Measurements from ENCODE around the gene PSMD6. TPM values are rescaled to one million over a fixed set of nuclear protein-coding genes. Genes with fewer than 3 reads are reported as not detected.

PSMD6 gene
- total RNA-seq, 2 experiments from 2014 or later: 81.2 to 86.3 TPM

DNA sequence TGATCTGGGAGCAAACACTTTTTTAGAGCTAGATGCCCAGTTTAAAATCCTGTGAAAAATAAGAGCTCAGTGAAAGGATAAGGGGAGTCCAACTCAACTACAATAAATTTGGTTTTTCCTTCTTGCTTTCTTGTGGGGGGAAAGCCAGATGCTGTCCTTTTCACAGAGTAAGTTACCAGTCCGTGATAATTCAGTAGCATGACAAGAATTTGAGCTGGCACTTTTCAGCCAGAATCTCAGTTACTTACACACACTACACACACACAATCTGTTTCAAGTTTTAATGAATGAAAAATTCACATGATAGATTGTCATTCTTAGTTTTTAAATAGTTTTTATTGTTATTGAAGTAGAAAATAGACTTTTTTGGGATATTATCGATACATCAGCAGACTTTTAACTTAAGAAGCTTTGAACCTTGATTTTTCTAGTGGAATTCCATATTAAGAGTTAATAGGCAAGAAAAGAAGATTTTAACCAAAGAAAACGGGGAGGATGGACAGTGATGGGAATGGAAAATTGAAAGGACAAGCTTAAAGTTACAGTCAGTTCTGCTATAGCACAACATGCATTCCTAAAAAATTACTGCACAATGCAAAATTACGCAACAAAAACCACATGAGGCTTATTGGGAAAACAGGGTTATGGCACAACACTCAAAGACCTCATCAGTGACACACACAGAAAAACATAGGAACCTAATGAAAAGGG, 47.0 kb downstream of the PSMD6 start:
- ATAC-seq (no peak), DNase-seq (no peak)
- no peak overlapping the region for H3K4me3 Mint-ChIP-seq
- ChIA-PET CTCF (interaction anchor here (1.9 to 10.1 kb wide), 3 partner anchors 12 to 47 kb away, joined by 5 to 220 read pairs (median 84); partner anchors contain the start of gene PSMD6), POLR2A (interaction anchor here (0.7 to 4.8 kb wide), 2 partner anchors 8 to 11 kb away, joined by 3 to 55 read pairs; no protein-coding TSS in a partner anchor)
- peaks cover 54% of the 10 kb centered on the region for H3K36me3 Mint-ChIP-seq (ENCODE audit: low read depth)
- peak overlapping the region; percentile 4 for H3K27ac Mint-ChIP-seq
- peaks cover 79% of the 10 kb centered on the region for H3K4me1 Mint-ChIP-seq (ENCODE audit: low read depth)
- no peaks in the 10 kb centered on the region for H3K27me3 Mint-ChIP-seq (ENCODE audit: low read depth)
- H3K9me3 Mint-ChIP-seq (ENCODE audit: insufficient read depth): no peaks in the 10 kb centered on the region

- ChIA-PET POLR2A (interaction anchor here (1.1 to 4.8 kb wide), 2 partner anchors 8 to 64 kb away, joined by 4 to 55 read pairs; partner anchors contain the start of gene SCAANT1), CTCF (interaction anchor here (1.9 to 10.1 kb wide), 3 partner anchors 12 to 48 kb away, joined by 5 to 220 read pairs (median 84); partner anchors contain the start of gene PSMD6)
- DNase-seq (no peak), ATAC-seq (no peak)
- Mint-ChIP-seq H3K27ac (peak overlapping the region; percentile 4), H3K4me3 (no peak overlapping the region), H3K4me1 (ENCODE audit: low read depth) (peaks cover 84% of the 10 kb centered on the region), H3K9me3 (ENCODE audit: insufficient read depth) (no peaks in the 10 kb centered on the region), H3K27me3 (ENCODE audit: low read depth) (no peaks in the 10 kb centered on the region), H3K36me3 (ENCODE audit: low read depth) (peaks cover 50% of the 10 kb centered on the region)
These were observed 47.6 kb downstream of the PSMD6 start for GRCh38 chr3:63975723-63976122.

GRCh38 chr3:63974451-63974850, 48.8 kb downstream of the PSMD6 start:
- ChIA-PET CTCF (interaction anchor here (5.9 to 10.1 kb wide), 2 partner anchors 10 to 18 kb away, joined by 84 to 220 read pairs; no protein-coding TSS in a partner anchor), POLR2A (no interaction called here)
- H3K9me3 Mint-ChIP-seq (ENCODE audit: insufficient read depth): no peaks in the 10 kb centered on the region
- peaks cover 85% of the 10 kb centered on the region for H3K4me1 Mint-ChIP-seq (ENCODE audit: low read depth)
- no peak for DNase-seq
- peaks cover 47% of the 10 kb centered on the region for H3K36me3 Mint-ChIP-seq (ENCODE audit: low read depth)
- no peaks in the 10 kb centered on the region for H3K27me3 Mint-ChIP-seq (ENCODE audit: low read depth)
- ATAC-seq: no peak
- H3K4me3 Mint-ChIP-seq: no peak overlapping the region
- no peak overlapping the region for H3K27ac Mint-ChIP-seq

DNA sequence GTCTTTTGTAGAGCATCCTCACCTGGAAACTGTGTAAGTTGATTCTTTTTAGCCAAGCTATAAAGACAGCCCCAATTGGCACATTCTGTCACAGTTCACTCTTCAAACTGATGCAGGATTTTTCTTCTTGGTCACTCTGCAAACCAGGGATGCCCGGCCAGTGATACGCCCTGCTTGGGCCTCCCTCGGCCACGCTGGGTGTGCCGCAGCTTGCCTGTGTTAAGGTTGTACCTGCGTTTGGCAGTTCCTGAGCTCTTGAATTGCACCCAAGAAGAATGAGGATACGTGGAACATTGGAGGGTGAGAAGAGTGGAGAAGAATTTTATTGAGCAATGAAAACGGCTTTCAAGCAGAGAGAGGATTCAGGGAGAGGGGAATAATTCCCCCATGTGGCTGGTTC, 49.9 kb downstream of the PSMD6 start:
- Mint-ChIP-seq H3K9me3 (ENCODE audit: insufficient read depth) (no peaks in the 10 kb centered on the region), H3K27me3 (ENCODE audit: low read depth) (no peaks in the 10 kb centered on the region), H3K27ac (peak overlapping the region; percentile 50), H3K4me1 (ENCODE audit: low read depth) (peaks cover 85% of the 10 kb centered on the region), H3K4me3 (no peak overlapping the region), H3K36me3 (ENCODE audit: low read depth) (peaks cover 47% of the 10 kb centered on the region)
- ATAC-seq (no peak), DNase-seq (no peak)
- ChIA-PET CTCF (interaction anchor here (10.1 kb wide), 1 partner anchor 9 kb away, joined by 220 read pairs; no protein-coding TSS in a partner anchor), POLR2A (no interaction called here)

- H3K27ac Mint-ChIP-seq: no peak overlapping the region
- ATAC-seq (no peak), DNase-seq (no peak)
- H3K4me1 Mint-ChIP-seq (ENCODE audit: low read depth): peaks cover 84% of the 10 kb centered on the region
- ChIA-PET POLR2A (no interaction called here), CTCF (interaction anchor here (0.9 to 13.1 kb wide), 3 partner anchors 9 to 37 kb away, joined by 3 to 220 read pairs (median 143); no protein-coding TSS in a partner anchor)
- no peak overlapping the region for H3K4me3 Mint-ChIP-seq
- peaks cover 47% of the 10 kb centered on the region for H3K36me3 Mint-ChIP-seq (ENCODE audit: low read depth)
- no peaks in the 10 kb centered on the region for H3K9me3 Mint-ChIP-seq (ENCODE audit: insufficient read depth)
- H3K27me3 Mint-ChIP-seq (ENCODE audit: low read depth): no peaks in the 10 kb centered on the region
These were observed 50.3 kb downstream of the PSMD6 start for GRCh38 chr3:63972987-63973386.

GRCh38 chr3:63972196-63972595, 51.1 kb downstream of the PSMD6 start:
- Mint-ChIP-seq H3K27ac (peak overlapping the region; percentile 58), H3K4me3 (peak overlapping the region; percentile 14), H3K9me3 (ENCODE audit: insufficient read depth) (no peaks in the 10 kb centered on the region), H3K4me1 (ENCODE audit: low read depth) (peaks cover 83% of the 10 kb centered on the region), H3K36me3 (ENCODE audit: low read depth) (peaks cover 47% of the 10 kb centered on the region), H3K27me3 (ENCODE audit: low read depth) (no peaks in the 10 kb centered on the region)
- ChIA-PET POLR2A (no interaction called here), CTCF (interaction anchor here (0.9 to 13.1 kb wide), 4 partner anchors 8 to 38 kb away, joined by 3 to 220 read pairs (median 73); no protein-coding TSS in a partner anchor)
- no peak for ATAC-seq
- no peak for DNase-seq

DNA sequence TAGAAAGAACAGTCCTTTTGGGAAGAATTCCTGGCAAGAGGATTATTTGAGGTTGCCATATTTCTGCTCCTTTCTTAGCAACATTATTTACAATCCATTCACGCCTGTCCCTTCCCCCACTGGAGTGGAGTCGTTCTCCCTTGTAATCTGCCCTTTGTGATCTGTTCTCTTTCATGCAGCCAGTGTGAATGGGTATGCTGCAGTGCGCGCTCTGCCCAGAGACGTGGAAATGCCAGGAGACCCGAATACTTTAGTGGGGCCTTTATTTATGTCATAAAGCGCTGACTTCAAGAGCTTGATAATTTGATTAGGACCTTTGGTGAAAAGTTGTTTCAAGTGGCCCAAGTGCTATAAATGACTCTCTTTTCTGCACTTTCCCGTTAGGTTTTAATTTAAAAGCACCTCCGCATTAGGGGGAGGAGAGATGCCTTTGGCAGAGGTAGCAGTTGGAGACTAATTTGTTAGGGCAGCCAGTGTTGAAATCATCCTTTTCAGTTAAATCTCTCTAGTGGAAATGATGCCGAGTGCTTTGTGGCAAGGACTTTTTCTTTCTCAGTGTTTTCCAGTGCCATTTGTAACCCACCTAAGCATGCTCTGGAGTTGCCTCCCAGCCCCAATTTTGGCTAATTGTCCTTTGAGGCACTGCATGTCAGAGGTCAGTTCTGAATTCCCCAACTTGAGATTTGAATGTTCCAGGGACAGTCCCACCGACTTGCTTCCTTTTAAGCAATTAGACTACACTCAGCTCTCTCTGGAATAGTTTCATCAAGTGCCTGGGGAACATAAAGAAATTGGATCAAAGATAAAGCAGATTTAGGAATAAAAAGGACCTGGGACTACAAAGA, 52.4 kb downstream of the PSMD6 start:
- H3K36me3 Mint-ChIP-seq (ENCODE audit: low read depth): peaks cover 45% of the 10 kb centered on the region
- H3K4me3 Mint-ChIP-seq: peak overlapping the region; percentile 79
- DNase-seq (no peak), ATAC-seq (no peak)
- H3K27ac Mint-ChIP-seq: peak overlapping the region; percentile 73
- H3K9me3 Mint-ChIP-seq (ENCODE audit: insufficient read depth): no peaks in the 10 kb centered on the region
- POLR2A ChIA-PET: interaction anchor here (0.7 kb wide), 1 partner anchor 59 kb away, joined by 3 read pairs; the partner anchor contains the start of gene SCAANT1
- peaks cover 83% of the 10 kb centered on the region for H3K4me1 Mint-ChIP-seq (ENCODE audit: low read depth)
- CTCF ChIA-PET: interaction anchor here (1.1 to 14.1 kb wide), 4 partner anchors 6 to 47 kb away, joined by 3 to 220 read pairs (median 74); no protein-coding TSS in a partner anchor
- H3K27me3 Mint-ChIP-seq (ENCODE audit: low read depth): no peaks in the 10 kb centered on the region

DNA sequence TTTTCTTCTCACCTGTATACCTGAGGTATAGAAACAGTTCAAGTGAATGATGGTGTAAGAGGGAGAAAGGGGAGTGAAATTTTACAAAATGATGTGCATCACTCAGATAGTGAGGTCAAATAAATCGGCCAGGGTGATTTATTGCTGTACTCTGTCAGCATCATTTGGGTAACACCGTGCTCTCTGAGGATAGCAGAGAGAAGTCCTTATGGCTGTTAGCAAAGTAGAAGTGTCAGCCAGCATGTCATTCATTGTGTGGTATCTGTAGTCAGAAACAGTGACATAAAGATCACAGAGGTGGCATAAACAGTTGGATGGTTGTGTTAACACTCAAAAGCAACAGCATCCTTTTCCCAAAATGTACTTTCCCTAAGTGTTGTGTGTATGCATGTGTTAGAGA, 53.4 kb downstream of the PSMD6 start:
- Mint-ChIP-seq H3K9me3 (ENCODE audit: insufficient read depth) (no peaks in the 10 kb centered on the region), H3K27ac (peak overlapping the region; percentile 96), H3K27me3 (ENCODE audit: low read depth) (no peaks in the 10 kb centered on the region), H3K36me3 (ENCODE audit: low read depth) (peaks cover 41% of the 10 kb centered on the region), H3K4me1 (ENCODE audit: low read depth) (peaks cover 85% of the 10 kb centered on the region), H3K4me3 (peak overlapping the region; percentile 79)
- DNase-seq (no peak), ATAC-seq (no peak)
- CTCF ChIA-PET: interaction anchor here (1.2 to 14.1 kb wide), 4 partner anchors 7 to 51 kb away, joined by 5 to 220 read pairs (median 74); no protein-coding TSS in a partner anchor
- POLR2A ChIA-PET: interaction anchor here (1.1 to 3.8 kb wide), 2 partner anchors 8 to 24 kb away, joined by 5 to 55 read pairs; no protein-coding TSS in a partner anchor

- Mint-ChIP-seq H3K9me3 (ENCODE audit: insufficient read depth) (no peaks in the 10 kb centered on the region), H3K36me3 (ENCODE audit: low read depth) (peaks cover 33% of the 10 kb centered on the region), H3K27ac (peak overlapping the region; percentile 96), H3K27me3 (ENCODE audit: low read depth) (no peaks in the 10 kb centered on the region), H3K4me3 (peak overlapping the region; percentile 79), H3K4me1 (ENCODE audit: low read depth) (peaks cover 86% of the 10 kb centered on the region)
- ATAC-seq (peak; percentile 52), DNase-seq (no peak)
- POLR2A ChIA-PET: interaction anchor here (0.6 to 3.8 kb wide), 12 partner anchors 9 to 105 kb away, joined by 3 to 55 read pairs (median 5); partner anchors contain the start of genes ATXN7, PSMD6, SCAANT1 and THOC7
- CTCF ChIA-PET: interaction anchor here (1.1 to 14.1 kb wide), 10 partner anchors 8 to 61 kb away, joined by 3 to 220 read pairs (median 6); partner anchors contain the start of genes PSMD6 and SCAANT1
These were observed 54.5 kb downstream of the PSMD6 start for GRCh38 chr3:63968612-63969350.

GRCh38 chr3:63967675-63968611, 55.4 kb downstream of the PSMD6 start:
- ChIA-PET CTCF (interaction anchor here (0.8 to 14.1 kb wide), 11 partner anchors 9 to 62 kb away, joined by 3 to 220 read pairs (median 5); partner anchors contain the start of genes PSMD6 and SCAANT1), POLR2A (interaction anchor here (0.5 to 3.8 kb wide), 13 partner anchors 10 to 104 kb away, joined by 3 to 55 read pairs (median 4); partner anchors contain the start of genes ATXN7, PSMD6, SCAANT1 and THOC7)
- peak overlapping the region; percentile 79 for H3K4me3 Mint-ChIP-seq
- no peaks in the 10 kb centered on the region for H3K27me3 Mint-ChIP-seq (ENCODE audit: low read depth)
- peak overlapping the region; percentile 96 for H3K27ac Mint-ChIP-seq
- ATAC-seq (peak; percentile 74), DNase-seq (peak; percentile 51)
- H3K9me3 Mint-ChIP-seq (ENCODE audit: insufficient read depth): no peaks in the 10 kb centered on the region
- H3K36me3 Mint-ChIP-seq (ENCODE audit: low read depth): peaks cover 30% of the 10 kb centered on the region
- H3K4me1 Mint-ChIP-seq (ENCODE audit: low read depth): peaks cover 85% of the 10 kb centered on the region

All from activated CD8-positive, alpha-beta T cell treated with anti-CD3 and anti-CD28 coated beads, Interleukin-2, amount 10 ng/mL, durations not matched to agents 7 days and 5 days (primary cell).